Transverse colon (tissue), 4 donors: ENCODE results near the gene UMPS. TPM values are rescaled to one million over a fixed set of nuclear protein-coding genes. Genes with fewer than 3 reads are reported as not detected.
A peak's percentile ranks its signal among the peaks of the same experiment; 100 is the strongest.

ENCODE experiments used
- DNase-seq: peaks from one replicate; pipeline ENCODE4 v3.0.0-alpha.2; 2019
- H3K27ac ChIP-seq, 4 donors: fragments of 200-600 bp; sonication (generic); 2 replicates each; pipeline ENCODE4 v1.5.1; 2016 to 2018; ENCODE audit warnings: inconsistent platforms in 4 of 4
- H3K27me3 ChIP-seq: fragments of 200-600 bp; sonication (generic); 2 replicates; pipeline ENCODE4 v1.5.1; 2017; ENCODE audit warnings: inconsistent platforms
- H3K36me3 ChIP-seq, 4 donors: fragments of 200-600 bp; sonication (generic); 2 replicates each; pipeline ENCODE4 v1.5.1; 2017 to 2019; ENCODE audit warnings: inconsistent platforms in 4 of 4
- H3K4me1 ChIP-seq, 4 donors: fragments of 200-600 bp; sonication (generic); 2 replicates each; pipeline ENCODE4 v1.5.1; 2017 to 2020; ENCODE audit warnings: inconsistent platforms in 4 of 4
- H3K4me3 ChIP-seq, 4 donors: fragments of 200-600 bp; sonication (generic); 1 replicate in 1 of 4; 2 replicates in 3 of 4; pipeline versions ENCODE4 v1.5.1 to v1.6.1; 2017 to 2019; ENCODE audit warnings: inconsistent platforms in 4 of 4
- H3K9me3 ChIP-seq, 2 donors: fragments of 200-600 bp; sonication (generic); 2 replicates each; pipeline ENCODE4 v1.5.1; 2017 to 2019; ENCODE audit warnings: inconsistent platforms in 2 of 2
- EP300 ChIP-seq: sonication (generic); formaldehyde crosslinking; IDR thresholded peaks from one replicate; pipeline ENCODE4 v1.6.1; 2017; ENCODE audit warnings: antibody characterized with exemption, low read depth
- POLR2A ChIP-seq: fragments of 450-650 bp; IDR thresholded peaks from one replicate; pipeline ENCODE4 v1.6.1; 2016; ENCODE audit warnings: antibody characterized with exemption, mild to moderate bottlenecking, moderate library complexity
- POLR2AphosphoS5 ChIP-seq, 3 donors: sonication (generic); formaldehyde crosslinking; IDR thresholded peaks; one replicate each; pipeline ENCODE4 v1.6.1; 2016; ENCODE audit warnings: antibody characterized with exemption in 3 of 3
- WGBS, 2 donors: methylation state at CpG; one replicate each; pipeline ENCODE4 v1.1.5; 2018; ENCODE audit warnings: low coverage in 1 of 2; 5-methylcytosine and 5-hydroxymethylcytosine counted together
- in situ Hi-C, 4 donors: fragments of 200-750 bp; cut with MboI; loops; one replicate each; pipeline versions ENCODE4 v1.15.0 to v1.15.1; 2017; ENCODE audit warnings: low sequenced_read_pairs in 3 of 4, low pct_ligation_motif_present in 1 of 4, low pct_unique_long_range_greater_than_20kb in 1 of 4
- intact Hi-C: fragments of 100-400 bp; cut with DNase I; formaldehyde crosslinking; loops from one replicate; pipeline ENCODE4 v1.15.1; 2023; ENCODE audit warnings: low total_unique reads
- total RNA-seq, 4 donors: library from RNA; depleted of rRNA; stranded (reverse); fragments of >200 nt; gene quantifications; one replicate each; pipeline ENCODE4 v1.1.0, GENCODE V29; 2016
- TF ChIP-seq, protein P1 (sequence below), 5 experiments: fragments of 200-600 bp in 3 of 5; fragments of 450-650 bp in 2 of 5; sonication (generic) in 3 of 5; IDR thresholded peaks; 1 replicate in 2 of 5; 2 replicates in 3 of 5; pipeline ENCODE4 v1.5.1; 2016 to 2017; ENCODE audit warnings: antibody characterized with exemption in 5 of 5, inconsistent platforms in 3 of 5, mild to moderate bottlenecking in 2 of 5, moderate library complexity in 1 of 5

Gene UMPS
- total RNA-seq, 4 donors from 2014 or later, result 10.3 to 47.5 (median 19.6) TPM

DNA sequence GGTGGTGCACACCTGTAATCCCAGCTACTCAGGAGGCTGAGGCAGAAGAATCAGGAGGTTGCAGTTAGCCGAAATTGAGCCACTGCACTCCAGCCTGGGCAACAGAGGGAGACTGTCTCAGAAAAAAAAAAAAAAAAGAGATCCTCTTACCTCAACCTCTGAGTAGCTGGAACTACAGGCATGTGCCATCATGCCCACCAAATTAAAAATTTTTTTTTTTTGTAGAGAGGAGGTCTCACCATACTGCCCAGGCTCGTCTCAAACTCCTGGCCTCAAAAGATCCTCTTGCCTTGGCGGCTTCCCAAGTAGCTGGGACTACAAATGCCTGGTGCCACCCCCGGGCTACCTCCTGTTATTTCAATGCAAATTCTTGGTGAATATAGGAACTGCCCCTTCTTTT, 1.5 kb downstream of the UMPS start:
- peaks cover 10% of the 10 kb centered on the region for H3K27me3 ChIP-seq
- peak overlapping the region in 1 of 4 donors; percentile 91 for H3K4me3 ChIP-seq
- no peaks in the 10 kb centered on the region for H3K9me3 ChIP-seq
- 87% methylated on average over 4 of the region's 4 CpGs; no CpG with 5 or more reads in 1 of the 2 donors for WGBS, 2 donors
- intact Hi-C loops, result no loop called here
- no peak for DNase-seq
- peaks cover 7 to 30% (median 13%) of the 10 kb centered on the region in 4 donors for H3K4me1 ChIP-seq
- no peak for TF ChIP-seq POLR2A
- TF ChIP-seq, protein P1, sequence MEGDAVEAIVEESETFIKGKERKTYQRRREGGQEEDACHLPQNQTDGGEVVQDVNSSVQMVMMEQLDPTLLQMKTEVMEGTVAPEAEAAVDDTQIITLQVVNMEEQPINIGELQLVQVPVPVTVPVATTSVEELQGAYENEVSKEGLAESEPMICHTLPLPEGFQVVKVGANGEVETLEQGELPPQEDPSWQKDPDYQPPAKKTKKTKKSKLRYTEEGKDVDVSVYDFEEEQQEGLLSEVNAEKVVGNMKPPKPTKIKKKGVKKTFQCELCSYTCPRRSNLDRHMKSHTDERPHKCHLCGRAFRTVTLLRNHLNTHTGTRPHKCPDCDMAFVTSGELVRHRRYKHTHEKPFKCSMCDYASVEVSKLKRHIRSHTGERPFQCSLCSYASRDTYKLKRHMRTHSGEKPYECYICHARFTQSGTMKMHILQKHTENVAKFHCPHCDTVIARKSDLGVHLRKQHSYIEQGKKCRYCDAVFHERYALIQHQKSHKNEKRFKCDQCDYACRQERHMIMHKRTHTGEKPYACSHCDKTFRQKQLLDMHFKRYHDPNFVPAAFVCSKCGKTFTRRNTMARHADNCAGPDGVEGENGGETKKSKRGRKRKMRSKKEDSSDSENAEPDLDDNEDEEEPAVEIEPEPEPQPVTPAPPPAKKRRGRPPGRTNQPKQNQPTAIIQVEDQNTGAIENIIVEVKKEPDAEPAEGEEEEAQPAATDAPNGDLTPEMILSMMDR (IDR thresholded peaks at IDR 0.05), result no peak
- TF ChIP-seq POLR2AphosphoS5 (IDR thresholded peaks at IDR 0.05), result no peak
- TF ChIP-seq EP300, result no peak
- H3K27ac ChIP-seq, result no peak overlapping the region
- in situ Hi-C loops, result no loop called here
- peaks cover 0 to 10% (median 4%) of the 10 kb centered on the region in 4 donors for H3K36me3 ChIP-seq

DNA sequence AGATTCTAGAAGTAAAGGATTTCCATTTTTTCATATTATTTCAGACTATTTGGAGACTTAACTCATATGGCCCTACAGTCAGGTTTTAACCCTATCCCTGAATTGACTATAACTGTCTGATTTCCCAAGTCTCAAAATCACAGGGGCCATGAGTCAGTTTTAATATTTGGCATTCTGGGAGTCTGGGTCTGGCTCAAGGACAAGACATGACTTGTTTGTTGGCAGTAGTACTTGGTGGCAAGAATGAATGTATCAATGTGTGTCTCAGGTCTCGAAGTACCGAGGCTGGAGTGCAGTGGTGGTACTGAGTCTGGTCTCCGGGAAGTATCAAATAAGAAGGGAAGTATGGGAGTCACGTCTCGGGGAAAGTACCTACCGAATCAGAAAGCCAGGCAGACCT, 10.8 kb downstream of the UMPS start:
- Histone ChIP-seq H3K4me1 (no peaks in the 10 kb centered on the region), H3K36me3 (peaks cover 0 to 76% (median 21%) of the 10 kb centered on the region in 4 donors), H3K9me3 (no peaks in the 10 kb centered on the region), H3K27me3 (no peaks in the 10 kb centered on the region), H3K27ac (no peak overlapping the region), H3K4me3 (no peak overlapping the region)
- WGBS, 2 donors, result 94 to 96% methylated on average over 6 of the region's 6 CpGs
- in situ Hi-C loops (no loop called here), intact Hi-C loops (no loop called here)
- DNase-seq, result no peak
- TF ChIP-seq POLR2AphosphoS5 (IDR thresholded peaks at IDR 0.05), result no peak
- TF ChIP-seq, protein P1 (IDR thresholded peaks at IDR 0.05), result no peak
- no peak for TF ChIP-seq EP300
- no peak for TF ChIP-seq POLR2A

DNA sequence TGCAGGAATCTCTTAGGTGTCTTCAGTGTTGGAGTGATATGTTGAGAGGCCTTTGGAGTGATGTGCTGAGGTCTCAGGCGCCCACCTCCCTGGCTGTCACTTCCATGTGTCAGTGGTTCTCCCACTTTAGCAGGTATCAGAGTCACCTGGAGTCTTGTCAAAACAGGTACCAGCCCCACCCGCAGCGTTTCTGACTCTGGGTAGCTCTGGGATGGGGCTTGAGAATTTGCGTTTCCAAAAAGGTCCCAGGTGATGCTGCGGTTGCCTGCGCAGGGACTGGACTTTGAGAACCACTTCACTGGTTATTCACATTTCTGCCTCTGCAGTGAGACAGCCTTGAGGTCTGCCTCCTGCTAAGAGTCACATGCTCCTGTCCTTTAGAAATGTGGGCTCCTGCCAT, 15.5 kb downstream of the UMPS start:
- DNase-seq, result no peak
- WGBS, 2 donors, result 93% methylated on average over 4 of the region's 6 CpGs; no CpG with 5 or more reads in 1 of the 2 donors
- Histone ChIP-seq H3K27me3 (no peaks in the 10 kb centered on the region), H3K36me3 (peaks cover 0 to 41% (median 6%) of the 10 kb centered on the region in 4 donors), H3K4me3 (no peak overlapping the region), H3K27ac (no peak overlapping the region), H3K4me1 (no peaks in the 10 kb centered on the region), H3K9me3 (no peaks in the 10 kb centered on the region)
- intact Hi-C loops (no loop called here), in situ Hi-C loops (no loop called here)
- TF ChIP-seq POLR2AphosphoS5 (IDR thresholded peaks at IDR 0.05) (no peak), POLR2A (no peak), EP300 (no peak)
- TF ChIP-seq, protein P1 (IDR thresholded peaks at IDR 0.05), result no peak

DNA sequence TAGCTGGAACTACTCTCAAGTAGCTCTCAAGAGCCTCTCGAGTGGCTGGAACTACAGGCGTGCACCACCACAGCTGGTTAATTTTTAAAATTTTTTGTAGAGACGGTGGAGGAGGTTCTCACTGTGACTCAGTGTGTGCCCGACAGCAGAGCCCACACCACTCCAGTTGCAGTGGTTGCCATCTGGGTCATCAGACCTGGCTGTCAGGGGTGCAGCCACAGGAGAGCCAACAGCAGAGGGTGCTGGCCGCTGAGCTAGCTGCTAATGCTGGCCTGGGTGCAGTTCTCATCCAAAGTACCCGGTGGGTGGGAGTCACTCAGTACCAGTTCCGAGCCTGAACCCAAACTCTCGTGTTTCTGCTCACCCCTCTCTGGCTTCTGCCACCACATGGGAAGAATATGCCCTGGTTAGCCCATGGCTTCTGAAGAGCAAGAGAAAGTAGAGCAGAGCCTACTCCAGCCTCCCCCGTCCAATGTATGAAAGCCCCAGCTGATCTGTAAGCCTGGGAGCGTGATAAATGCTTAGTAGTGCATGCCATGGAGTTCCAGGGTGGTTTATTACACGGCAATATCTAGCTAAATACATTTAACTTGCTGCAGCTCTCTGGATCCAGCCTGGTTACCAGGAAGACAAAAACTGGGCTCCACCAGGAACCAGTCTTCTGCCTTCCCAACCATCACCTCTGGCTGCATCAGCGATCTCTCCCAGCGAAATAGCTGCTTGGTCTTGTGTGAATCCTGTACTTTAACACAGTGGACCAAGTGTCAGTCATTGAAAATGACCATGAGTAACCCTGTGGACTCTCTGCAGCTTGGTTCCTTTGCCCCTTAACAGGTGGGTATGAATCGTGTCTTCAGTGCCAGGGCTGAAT, 17.1 kb downstream of the UMPS start:
- in situ Hi-C loops, result no loop called here

More for the DNA sequence above, 17.1 kb downstream of the UMPS start:
- WGBS, 2 donors, result 93% methylated on average over 3 to 14 of the region's 14 CpGs
- peaks cover 0 to 25% (median 5%) of the 10 kb centered on the region in 4 donors for H3K36me3 ChIP-seq
- H3K4me3 ChIP-seq, result no peak overlapping the region
- no peak for DNase-seq
- H3K9me3 ChIP-seq, result no peaks in the 10 kb centered on the region
- TF ChIP-seq, protein P1 (IDR thresholded peaks at IDR 0.05), result no peak
- no peak for TF ChIP-seq POLR2A
- TF ChIP-seq POLR2AphosphoS5 (IDR thresholded peaks at IDR 0.05), result no peak
- no peak for TF ChIP-seq EP300
- no peaks in the 10 kb centered on the region for H3K4me1 ChIP-seq
- H3K27ac ChIP-seq, result no peak overlapping the region
- H3K27me3 ChIP-seq, result no peaks in the 10 kb centered on the region
- intact Hi-C loops, result no loop called here
